ENCODE data around the gene GALNT18. TPM values are rescaled to one million over a fixed set of nuclear protein-coding genes. Genes with fewer than 3 reads are reported as not detected.

GALNT18 gene
- total and polyA plus RNA-seq, 2 of the 4 experiments (the other 2 are of a cell fraction) = 9.5 to 11.3 TPM

DNA sequence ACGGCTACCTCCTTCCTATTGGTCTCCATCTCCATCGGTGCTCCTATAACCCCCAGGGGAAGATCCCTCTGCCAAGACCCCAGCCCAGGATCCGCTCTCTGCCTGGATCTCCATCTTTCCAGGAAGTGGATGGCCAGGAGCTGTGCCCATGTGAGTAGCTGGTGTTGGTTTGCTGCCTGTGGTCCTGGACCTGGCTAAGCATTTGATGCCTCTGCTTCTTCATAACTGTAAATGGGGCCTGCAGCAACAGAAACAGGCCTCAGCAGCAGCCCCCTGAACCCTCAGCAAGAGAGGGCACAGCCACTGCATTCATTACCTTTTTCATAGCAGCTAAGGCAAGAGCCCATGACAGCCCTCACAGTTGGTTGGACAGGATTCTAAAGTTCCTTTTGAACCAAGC is 242.1 kb downstream of the GALNT18 start:
- Histone ChIP-seq H3K9me1 (ENCODE audit: insufficient read depth, low read length) (no peaks in the 10 kb centered on the region), H3K4me2 (ENCODE audit: low read depth, low read length) (no peak overlapping the region), H2BK15ac (ENCODE audit: low read depth, low read length) (no peak overlapping the region), H3K27ac (ENCODE audit: insufficient read depth, low read length) (no peak overlapping the region), H3K56ac (ENCODE audit: extremely low read depth, insufficient read depth, low read length) (no peak overlapping the region), H3K36me3 (ENCODE audit: control insufficient read depth, insufficient read depth, low read length) (no peaks in the 10 kb centered on the region), H4K20me1 (ENCODE audit: insufficient read depth, low read length) (no peaks in the 10 kb centered on the region), H3K4me3 (ENCODE audit: insufficient read depth, low read depth, low read length) (no peak overlapping the region), H2BK120ac (ENCODE audit: low read depth, low read length) (no peak overlapping the region), H2AFZ (replicated peaks; ENCODE audit: low read length, poor library complexity) (no peak overlapping the region), H4K5ac (ENCODE audit: low read depth, low read length) (no peak overlapping the region), H2BK5ac (ENCODE audit: low read depth, low read length, poor library complexity, severe bottlenecking) (no peak overlapping the region), H4K8ac (ENCODE audit: low read depth in 2 of 2, low read length in 2 of 2) (no peak overlapping the region), H3K27me3 (ENCODE audit: control insufficient read depth, insufficient read depth, low read length) (no peaks in the 10 kb centered on the region; the same call in 1 of the 2 replicates), H3K9me3 (ENCODE audit: control insufficient read depth, insufficient read depth, low read length) (no peaks in the 10 kb centered on the region), H2AK5ac (ENCODE audit: low read depth, low read length) (no peak overlapping the region), H3K4me1 (ENCODE audit: control insufficient read depth, insufficient read depth, low read length) (no peaks in the 10 kb centered on the region), H2BK20ac (ENCODE audit: low read depth, low read length) (no peak overlapping the region), H3K9ac (ENCODE audit: low read depth, low read length) (no peak overlapping the region), H3K79me1 (ENCODE audit: low read depth in 1 of 2, low read length in 2 of 2) (no peaks in the 10 kb centered on the region; a peak in 1 of 4 replicates), H3K18ac (ENCODE audit: low read depth, low read length) (no peak overlapping the region), H3K23ac (ENCODE audit: low read depth, low read length) (no peak overlapping the region), H3K4ac (ENCODE audit: low read depth, low read length) (no peak overlapping the region), H2AK9ac (replicated peaks; ENCODE audit: low read depth, low read length, poor library complexity) (no peak overlapping the region), H3K14ac (replicated peaks; ENCODE audit: low read depth, low read length) (no peak overlapping the region), H4K91ac (ENCODE audit: insufficient read depth, low read depth, low read length) (no peak overlapping the region)
- WGBS, 2 experiments (ENCODE audit: extremely low coverage in 2 of 2, insufficient read length in 1 of 2) = no CpG with 5 or more reads among the region's 3 CpGs
- intact Hi-C loops (cut with micrococcal nuclease) = no loop called here
- in situ Hi-C loops (cut with MboI; ENCODE audit: low sequenced_read_pairs) = no loop called here
- dilution Hi-C loops (cut with HindIII; ENCODE audit: low sequenced_read_pairs, unreplicated experiment) = no loop called here
- POLR2A ChIA-PET (ENCODE audit: unreplicated experiment) = no interaction called here
- ATAC-seq (ENCODE audit: low read depth) = no peak
- no peak for DNase-seq
- TF ChIP-seq, protein P1, sequence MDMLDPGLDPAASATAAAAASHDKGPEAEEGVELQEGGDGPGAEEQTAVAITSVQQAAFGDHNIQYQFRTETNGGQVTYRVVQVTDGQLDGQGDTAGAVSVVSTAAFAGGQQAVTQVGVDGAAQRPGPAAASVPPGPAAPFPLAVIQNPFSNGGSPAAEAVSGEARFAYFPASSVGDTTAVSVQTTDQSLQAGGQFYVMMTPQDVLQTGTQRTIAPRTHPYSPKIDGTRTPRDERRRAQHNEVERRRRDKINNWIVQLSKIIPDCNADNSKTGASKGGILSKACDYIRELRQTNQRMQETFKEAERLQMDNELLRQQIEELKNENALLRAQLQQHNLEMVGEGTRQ (IDR thresholded peaks at IDR 0.05; ENCODE audit: low read depth, low read length) = no peak
- TF ChIP-seq, protein P2, sequence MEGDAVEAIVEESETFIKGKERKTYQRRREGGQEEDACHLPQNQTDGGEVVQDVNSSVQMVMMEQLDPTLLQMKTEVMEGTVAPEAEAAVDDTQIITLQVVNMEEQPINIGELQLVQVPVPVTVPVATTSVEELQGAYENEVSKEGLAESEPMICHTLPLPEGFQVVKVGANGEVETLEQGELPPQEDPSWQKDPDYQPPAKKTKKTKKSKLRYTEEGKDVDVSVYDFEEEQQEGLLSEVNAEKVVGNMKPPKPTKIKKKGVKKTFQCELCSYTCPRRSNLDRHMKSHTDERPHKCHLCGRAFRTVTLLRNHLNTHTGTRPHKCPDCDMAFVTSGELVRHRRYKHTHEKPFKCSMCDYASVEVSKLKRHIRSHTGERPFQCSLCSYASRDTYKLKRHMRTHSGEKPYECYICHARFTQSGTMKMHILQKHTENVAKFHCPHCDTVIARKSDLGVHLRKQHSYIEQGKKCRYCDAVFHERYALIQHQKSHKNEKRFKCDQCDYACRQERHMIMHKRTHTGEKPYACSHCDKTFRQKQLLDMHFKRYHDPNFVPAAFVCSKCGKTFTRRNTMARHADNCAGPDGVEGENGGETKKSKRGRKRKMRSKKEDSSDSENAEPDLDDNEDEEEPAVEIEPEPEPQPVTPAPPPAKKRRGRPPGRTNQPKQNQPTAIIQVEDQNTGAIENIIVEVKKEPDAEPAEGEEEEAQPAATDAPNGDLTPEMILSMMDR (conservative IDR thresholded peaks at IDR 0.05; ENCODE audit: low read depth, low read length) = no peak
- TF ChIP-seq BHLHE40 (IDR thresholded peaks at IDR 0.05; ENCODE audit: low read depth, low read length) (no peak), RCOR1 (IDR thresholded peaks at IDR 0.05; ENCODE audit: insufficient replicate concordance, low read length) (no peak), RAD21 (IDR thresholded peaks at IDR 0.05; ENCODE audit: low read length) (no peak), FOS (IDR thresholded peaks at IDR 0.05; ENCODE audit: low read depth, low read length) (no peak), NFE2L2 (IDR thresholded peaks at IDR 0.05; ENCODE audit: low read depth, low read length) (no peak), POLR2A (IDR thresholded peaks at IDR 0.05; ENCODE audit: low read depth, low read length) (no peak), MAFK (IDR thresholded peaks at IDR 0.05; ENCODE audit: low read depth, low read length) (no peak), SMC3 (IDR thresholded peaks at IDR 0.05; ENCODE audit: low read depth, low read length) (no peak), MAZ (IDR thresholded peaks at IDR 0.05; ENCODE audit: borderline replicate concordance, low read depth, low read length) (no peak), MXI1 (IDR thresholded peaks at IDR 0.05; ENCODE audit: borderline replicate concordance, low read depth, low read length) (no peak), CHD1 (IDR thresholded peaks at IDR 0.05; ENCODE audit: low read depth, low read length) (no peak)
- TF ChIP-seq, protein P3, sequence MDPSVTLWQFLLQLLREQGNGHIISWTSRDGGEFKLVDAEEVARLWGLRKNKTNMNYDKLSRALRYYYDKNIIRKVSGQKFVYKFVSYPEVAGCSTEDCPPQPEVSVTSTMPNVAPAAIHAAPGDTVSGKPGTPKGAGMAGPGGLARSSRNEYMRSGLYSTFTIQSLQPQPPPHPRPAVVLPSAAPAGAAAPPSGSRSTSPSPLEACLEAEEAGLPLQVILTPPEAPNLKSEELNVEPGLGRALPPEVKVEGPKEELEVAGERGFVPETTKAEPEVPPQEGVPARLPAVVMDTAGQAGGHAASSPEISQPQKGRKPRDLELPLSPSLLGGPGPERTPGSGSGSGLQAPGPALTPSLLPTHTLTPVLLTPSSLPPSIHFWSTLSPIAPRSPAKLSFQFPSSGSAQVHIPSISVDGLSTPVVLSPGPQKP (IDR thresholded peaks at IDR 0.05; ENCODE audit: borderline replicate concordance, low read depth, low read length) = no peak
- BruUV-seq (replicated peaks) = no TSS peak
- CTCF ChIA-PET = no interaction called here

All from IMR-90 (cell line).